Endothelial cell (in vitro differentiated cells): ENCODE results near the gene COMMD2. TPM values are rescaled to one million over a fixed set of nuclear protein-coding genes. Genes with fewer than 3 reads are reported as not detected.
A peak's percentile ranks its signal among the peaks of the same experiment; 100 is the strongest.

ENCODE experiments used
- DNase-seq: peaks from one replicate; pipeline ENCODE4 v3.0.0; 2021; ENCODE audit warnings: low spot score
- H3K27ac Mint-ChIP-seq: one replicate; pipeline ENCODE4 v1.8.0; 2021; ENCODE audit warnings: mixed read lengths, inconsistent platforms; ENCODE audit not compliant: unreplicated experiment
- H3K27me3 Mint-ChIP-seq: one replicate; pipeline ENCODE4 v1.8.0; 2021; ENCODE audit warnings: mild to moderate bottlenecking, moderate library complexity, mixed read lengths, inconsistent platforms; ENCODE audit not compliant: unreplicated experiment
- H3K36me3 Mint-ChIP-seq: one replicate; pipeline ENCODE4 v1.8.0; 2021; ENCODE audit warnings: mild to moderate bottlenecking, low read depth, mixed read lengths, inconsistent platforms; ENCODE audit not compliant: unreplicated experiment
- H3K4me1 Mint-ChIP-seq: one replicate; pipeline ENCODE4 v1.8.0; 2021; ENCODE audit warnings: mild to moderate bottlenecking, mixed read lengths, inconsistent platforms; ENCODE audit not compliant: unreplicated experiment
- H3K4me3 Mint-ChIP-seq: one replicate; pipeline ENCODE4 v1.8.0; 2021; ENCODE audit warnings: mild to moderate bottlenecking, mixed read lengths, inconsistent platforms; ENCODE audit not compliant: unreplicated experiment
- H3K9me3 Mint-ChIP-seq: one replicate; pipeline ENCODE4 v1.8.0; 2021; ENCODE audit warnings: mixed read lengths, inconsistent platforms; ENCODE audit not compliant: unreplicated experiment
- CTCF ChIP-seq: fragments of 200-600 bp; sonication (generic); IDR thresholded peaks from one replicate; pipeline ENCODE4 v1.5.0; 2021; ENCODE audit warnings: antibody characterized with exemption; ENCODE audit not compliant: unreplicated experiment
- long read RNA-seq: library from polyadenylated mRNA; unstranded; transcript quantifications from one replicate; pipeline ENCODE4 v2.0.0, GENCODE V29; 2020; ENCODE audit not compliant: unreplicated experiment
- total RNA-seq: library from RNA; stranded (reverse); fragmentation: NEBNext Ultra II Directional; extraction: Animal tissue kit (Norgen Biotek cat#: 25700); gene quantifications from one replicate; pipeline ENCODE4 v1.2.1, GENCODE V29; 2021; ENCODE audit not compliant: unreplicated experiment

COMMD2 gene
- 43.8 TPM for total RNA-seq
- long read RNA-seq, transcript COMMD2-203 (5 exons, 3,706 nt): major isoform, 17 of 24 reads
- long read RNA-seq, partial matches to known transcripts: 0 of 24 reads
- long read RNA-seq, other reads (novel, unspliced or antisense): 6 of 24 reads

GRCh38 chr3:149752051-149752787 lies at the start of gene COMMD2:
COMMD2 (minus strand) TSS chr3:149752489; CDS start chr3:149752444, 45 bp downstream.
- peak within 1 kb of the TSS; percentile 98 for H3K4me3 Mint-ChIP-seq
- peak; percentile 59 for TF ChIP-seq CTCF
- H3K9me3 Mint-ChIP-seq: no peaks in the 10 kb centered on the region
- H3K27ac Mint-ChIP-seq: peak within 1 kb of the TSS; percentile 91
- DNase-seq: peak; percentile 66
- H3K4me1 Mint-ChIP-seq: peaks cover 15% of the 10 kb centered on the region
- H3K36me3 Mint-ChIP-seq: peaks cover 12% of the 10 kb centered on the region
- peaks cover 4% of the 10 kb centered on the region for H3K27me3 Mint-ChIP-seq

GRCh38 chr3:149801639-149802038 lies 49.4 kb upstream of the COMMD2 start:
- Mint-ChIP-seq H3K4me3 (no peak overlapping the region), H3K27me3 (peaks cover under 1% of the 10 kb centered on the region), H3K4me1 (no peaks in the 10 kb centered on the region), H3K9me3 (no peaks in the 10 kb centered on the region), H3K36me3 (peaks cover 3% of the 10 kb centered on the region), H3K27ac (no peak overlapping the region)
- no peak for DNase-seq
- no peak for TF ChIP-seq CTCF

GRCh38 chr3:149801195-149801594 lies 48.9 kb upstream of the COMMD2 start:
- no peak for DNase-seq
- Mint-ChIP-seq H3K27me3 (no peaks in the 10 kb centered on the region), H3K27ac (no peak overlapping the region), H3K36me3 (peaks cover 3% of the 10 kb centered on the region), H3K9me3 (no peaks in the 10 kb centered on the region), H3K4me1 (no peaks in the 10 kb centered on the region), H3K4me3 (no peak overlapping the region)
- TF ChIP-seq CTCF: no peak

- H3K27me3 Mint-ChIP-seq: no peaks in the 10 kb centered on the region
- no peaks in the 10 kb centered on the region for H3K4me1 Mint-ChIP-seq
- H3K9me3 Mint-ChIP-seq: no peaks in the 10 kb centered on the region
- no peak overlapping the region for H3K27ac Mint-ChIP-seq
- no peak for DNase-seq
- no peak overlapping the region for H3K4me3 Mint-ChIP-seq
- peaks cover 3% of the 10 kb centered on the region for H3K36me3 Mint-ChIP-seq
- TF ChIP-seq CTCF: no peak
Observed at GRCh38 chr3:149800693-149801092, 48.4 kb upstream of the COMMD2 start.

- no peak for DNase-seq
- H3K27ac Mint-ChIP-seq: no peak overlapping the region
- no peak overlapping the region for H3K4me3 Mint-ChIP-seq
- H3K4me1 Mint-ChIP-seq: no peaks in the 10 kb centered on the region
- H3K36me3 Mint-ChIP-seq: peaks cover 3% of the 10 kb centered on the region
- no peaks in the 10 kb centered on the region for H3K27me3 Mint-ChIP-seq
- TF ChIP-seq CTCF: no peak
- no peaks in the 10 kb centered on the region for H3K9me3 Mint-ChIP-seq
Observed at GRCh38 chr3:149796026-149796425, 43.7 kb upstream of the COMMD2 start.
